SIG-M5 treated with dmso at 0.1 percent for 504 hours (cell line): ENCODE results near the gene ANKAR.
"Not testable (repeated sequence)": the region's sequence is repeated elsewhere in the genome, so short reads cannot be mapped to it uniquely, and the experiment has no call there.

ENCODE experiments used
- DNase-seq: peaks from one replicate; lab custom pipeline; 2025; ENCODE audit not compliant: unreplicated experiment; lab: John Stamatoyannopoulos, UW

The ANKAR gene

DNA sequence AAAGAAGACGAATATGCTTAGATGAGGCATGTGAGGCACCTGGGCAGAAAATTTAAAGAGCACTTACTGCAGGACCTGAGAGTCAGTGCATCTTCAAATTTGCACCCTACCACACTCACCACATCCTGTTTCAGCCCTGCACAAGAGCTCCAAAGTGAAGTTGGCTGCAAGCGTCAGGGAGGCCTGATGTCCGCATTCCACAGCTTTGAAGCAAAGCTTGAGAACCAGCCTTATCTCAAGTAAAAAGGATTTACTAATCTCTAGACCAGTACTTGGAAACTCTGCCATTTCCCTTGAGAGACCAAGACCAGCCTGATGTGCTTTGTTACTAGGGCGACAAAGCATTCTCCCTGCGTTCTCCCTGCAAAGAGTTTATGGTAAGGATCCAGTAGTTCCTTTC lies 16.6 kb upstream of the ANKAR start:
- no peak for DNase-seq

DNA sequence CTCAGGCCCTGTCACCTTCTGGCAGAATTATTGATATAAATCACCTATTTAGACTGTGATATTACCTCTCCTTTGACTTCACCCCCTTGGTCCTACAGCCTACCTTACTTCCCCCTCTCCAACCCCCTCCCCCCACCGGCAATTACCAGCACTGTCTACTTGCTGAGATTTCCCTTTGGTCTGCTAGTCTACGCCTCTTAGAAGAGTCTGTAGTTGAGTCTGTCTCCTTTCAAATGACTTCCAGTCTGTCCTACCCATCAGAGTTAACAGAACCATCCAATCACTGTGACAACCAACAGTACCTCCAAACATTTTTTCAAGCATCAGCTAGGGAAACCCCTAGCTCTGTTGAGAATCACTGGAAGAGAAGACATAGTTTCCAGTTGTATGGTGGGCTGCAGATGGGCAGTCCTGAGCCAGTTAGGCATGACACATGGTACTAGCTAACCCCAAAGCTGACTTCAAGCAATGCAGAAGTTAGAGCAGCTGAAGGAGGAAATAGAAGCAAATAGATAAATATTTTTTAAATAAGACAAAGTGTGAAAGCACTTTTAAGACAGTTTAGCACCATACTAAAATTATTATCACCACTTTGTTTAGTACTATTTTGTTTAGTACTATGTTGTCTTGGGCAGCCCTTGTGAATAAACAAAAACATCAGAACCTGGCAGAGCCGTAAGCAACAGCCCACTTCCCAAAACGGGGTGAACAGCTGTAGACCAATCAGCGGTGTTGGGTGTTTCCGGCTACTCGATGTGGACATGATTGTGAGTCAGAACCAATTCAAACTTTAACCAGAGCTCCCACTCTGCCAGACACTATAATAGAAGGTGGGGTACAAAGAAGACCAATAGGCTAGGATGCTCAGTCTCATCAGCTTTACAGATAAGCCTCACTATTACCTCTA lies 15.9 kb upstream of the ANKAR start:
- DNase-seq: peak; percentile 29

DNA sequence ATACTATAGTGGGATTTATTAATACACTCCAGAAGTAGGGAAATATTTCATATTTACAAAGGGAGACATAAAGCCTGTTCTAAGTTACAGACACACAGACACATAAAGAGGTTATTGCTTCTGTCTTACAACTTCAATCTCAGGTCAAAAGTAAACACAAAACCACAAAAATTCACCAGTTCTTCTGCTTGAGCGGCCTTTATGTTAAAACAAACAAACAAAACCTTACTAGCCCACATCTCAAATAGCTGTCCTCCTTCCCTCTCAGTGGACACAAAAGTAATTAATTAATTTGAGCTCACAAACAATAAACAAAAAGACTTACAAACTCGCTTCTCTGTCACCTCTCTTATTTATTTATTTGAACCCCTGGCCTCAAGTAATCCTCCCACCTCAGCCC lies 14.7 kb upstream of the ANKAR start:
- no peak for DNase-seq

DNA sequence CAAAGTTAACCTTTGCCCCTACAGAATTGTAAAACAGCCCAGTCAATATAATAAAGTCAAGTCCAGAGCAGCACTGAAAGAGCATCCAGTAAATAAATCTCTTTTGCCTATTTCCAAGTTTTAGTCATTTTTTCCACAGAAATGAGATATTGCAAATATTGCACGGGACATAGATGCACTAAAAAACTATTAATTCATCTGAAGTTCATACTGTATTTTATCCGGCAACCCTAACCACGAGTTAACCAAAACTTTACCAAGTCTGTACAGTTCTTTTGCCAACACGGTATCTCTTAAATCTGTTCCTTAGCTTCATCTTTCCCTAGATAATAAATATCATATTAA lies 13.7 kb upstream of the ANKAR start:
- no peak for DNase-seq

DNA sequence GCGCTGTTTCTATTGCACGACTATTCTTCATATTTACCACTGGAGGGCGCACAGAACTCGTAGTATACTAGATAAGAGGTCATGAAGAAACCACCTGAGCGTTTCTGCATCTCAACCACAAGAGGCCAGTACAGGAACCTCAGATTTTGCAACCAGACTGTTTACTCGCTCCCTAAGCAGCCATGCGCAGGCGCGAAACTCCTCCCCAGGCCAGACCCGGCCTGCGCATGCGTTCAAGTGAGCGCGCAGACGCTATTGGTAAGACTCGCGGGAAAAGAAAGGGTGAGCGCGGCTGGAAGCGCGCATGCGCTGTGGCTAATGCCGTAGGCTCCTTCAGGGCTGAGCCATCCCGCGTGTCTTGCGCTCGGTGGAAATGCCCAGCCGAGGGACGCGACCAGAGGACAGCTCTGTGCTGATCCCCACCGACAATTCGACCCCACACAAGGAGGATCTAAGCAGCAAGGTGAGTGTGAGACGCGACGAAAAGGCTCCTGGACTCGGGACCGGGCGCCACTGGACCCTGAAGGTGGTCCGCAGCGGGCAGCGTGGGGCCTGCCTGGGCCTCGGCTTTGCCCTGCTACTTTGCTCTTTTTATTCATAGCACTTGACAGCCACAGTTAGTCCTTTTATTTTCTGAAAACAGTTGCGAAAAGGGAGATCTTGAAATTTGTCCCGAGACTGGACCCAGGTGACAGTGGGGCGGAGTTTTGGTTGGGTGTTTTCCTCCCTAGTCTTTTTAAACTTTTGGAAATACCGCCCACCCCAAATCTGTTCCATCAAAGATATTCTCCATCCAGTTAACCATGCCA lies 13.1 kb upstream of the ANKAR start, which contains the start of gene ASNSD1:
Gene ASNSD1, plus strand, starts transcription at position 312 of the 809 bp plus-strand sequence. CDS start 4,674 bp downstream, outside the sequence.
- DNase-seq: peak; percentile 100

DNA sequence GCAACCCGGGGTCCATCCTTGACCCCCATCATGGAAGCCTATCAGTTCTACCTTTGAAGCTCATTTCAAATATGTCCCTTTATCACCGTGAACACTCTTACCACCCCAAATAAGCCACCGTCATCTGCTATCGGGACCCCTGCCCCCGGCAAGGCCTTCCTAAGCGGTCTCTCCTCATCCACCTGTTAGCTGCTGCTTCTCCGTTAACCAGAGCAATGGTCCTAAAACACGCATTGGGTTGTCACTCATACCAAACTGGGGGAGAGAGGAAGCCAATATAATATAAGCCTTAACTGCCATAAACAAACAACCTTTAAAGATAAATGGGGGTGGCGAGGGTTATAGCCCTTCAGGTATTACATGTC lies 12.5 kb upstream of the ANKAR start:
- DNase-seq: no peak

DNA sequence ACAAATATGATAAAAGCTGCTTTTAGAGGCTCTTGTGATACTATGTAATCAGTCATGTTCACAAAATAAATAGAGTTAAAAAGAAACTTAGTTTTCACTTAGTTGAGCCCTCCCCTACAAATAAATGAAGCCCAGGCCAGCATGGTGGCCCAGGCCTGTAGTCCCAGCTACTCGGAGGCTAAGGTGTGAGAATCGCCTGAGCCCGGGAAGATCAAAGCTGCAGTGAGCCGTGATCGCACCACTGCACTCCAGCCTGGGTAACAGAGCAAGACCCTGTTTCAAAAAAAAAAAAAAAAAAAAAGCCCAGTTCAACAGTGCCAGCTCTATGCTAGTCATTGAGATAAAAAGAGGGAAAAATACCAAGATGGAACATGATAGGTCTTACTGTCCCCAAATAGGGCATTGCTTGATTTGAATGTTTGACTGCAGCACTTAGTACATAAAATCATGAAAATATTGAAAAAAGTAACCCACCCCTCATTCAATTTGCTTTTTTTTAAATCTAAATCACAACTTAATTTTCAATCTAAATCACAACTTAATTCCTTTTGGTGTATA lies 11.7 kb upstream of the ANKAR start:
- DNase-seq: no peak

DNA sequence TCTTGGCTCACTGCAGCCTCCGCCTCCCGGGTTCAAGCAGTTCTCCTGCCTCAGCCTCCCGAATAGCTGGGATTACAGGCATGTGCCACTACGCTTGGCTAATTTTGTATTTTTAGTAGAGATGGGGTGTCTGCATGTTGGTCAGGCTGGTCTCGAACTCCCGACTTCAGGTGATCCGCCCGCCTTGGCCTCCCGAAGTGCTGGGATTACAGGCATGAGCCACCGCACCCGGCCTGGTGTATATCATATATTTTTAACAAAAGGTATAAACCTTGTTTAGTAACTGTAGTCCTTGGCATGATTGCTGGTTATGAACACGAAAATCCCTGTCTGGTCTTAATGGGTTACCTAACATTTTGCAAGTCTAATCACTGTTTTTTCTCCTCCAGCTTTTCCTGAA lies 11.2 kb upstream of the ANKAR start:
- not testable (repeated sequence) for DNase-seq

DNA sequence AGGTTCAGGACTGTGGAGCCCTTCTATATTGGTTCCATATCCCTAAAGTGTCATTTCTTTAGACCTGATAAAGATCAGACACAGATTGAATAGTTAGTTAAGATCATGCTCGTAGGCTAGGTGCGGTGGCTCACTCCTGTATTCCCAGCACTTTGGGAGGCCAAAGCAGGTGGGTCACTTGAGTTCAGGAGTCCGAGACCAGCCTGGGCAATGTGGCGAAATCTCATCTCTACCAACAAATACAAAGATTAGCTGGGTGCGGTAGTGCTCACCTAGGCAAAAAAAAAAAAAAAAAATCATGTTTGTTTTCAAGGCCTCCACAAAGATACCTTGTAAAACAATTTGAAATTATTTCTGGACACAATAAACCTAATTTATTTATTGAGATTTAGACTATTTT lies 4.6 kb upstream of the ANKAR start:
- DNase-seq: no peak

DNA sequence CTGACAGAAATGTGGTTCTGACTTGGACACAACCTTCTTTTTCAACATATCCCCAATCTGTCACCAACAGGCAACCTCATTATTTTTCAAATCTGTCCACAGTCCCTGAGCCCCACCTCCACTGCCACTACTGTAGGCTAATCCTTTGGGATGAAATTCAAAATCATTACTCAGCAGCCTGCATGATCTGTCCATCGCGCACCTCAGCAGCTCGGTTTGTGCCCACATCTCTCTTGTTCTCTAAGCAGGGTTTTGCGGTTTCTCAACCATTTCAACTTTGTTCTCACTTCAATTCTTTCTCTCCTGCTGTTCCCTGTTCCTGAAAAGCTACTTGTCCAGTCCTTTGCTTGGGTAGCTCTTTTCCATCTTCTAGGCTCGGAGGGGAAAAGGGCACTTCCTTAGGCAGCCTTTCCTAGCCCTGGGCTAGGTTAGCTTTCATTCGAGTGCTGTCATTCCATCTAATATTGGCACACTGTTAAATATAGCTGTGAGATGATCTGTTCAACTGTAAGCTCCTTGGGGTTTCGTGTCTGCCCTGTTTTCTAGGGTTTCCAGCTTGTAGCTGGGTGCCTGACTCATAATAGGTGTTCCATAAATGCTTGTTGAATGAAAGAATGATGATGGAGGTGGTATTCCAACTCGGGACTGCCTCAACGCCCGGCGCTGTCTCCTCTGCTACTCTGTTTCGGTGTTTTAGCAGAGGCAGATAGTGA lies 653 bp upstream of the ANKAR start:
- DNase-seq: no peak

DNA sequence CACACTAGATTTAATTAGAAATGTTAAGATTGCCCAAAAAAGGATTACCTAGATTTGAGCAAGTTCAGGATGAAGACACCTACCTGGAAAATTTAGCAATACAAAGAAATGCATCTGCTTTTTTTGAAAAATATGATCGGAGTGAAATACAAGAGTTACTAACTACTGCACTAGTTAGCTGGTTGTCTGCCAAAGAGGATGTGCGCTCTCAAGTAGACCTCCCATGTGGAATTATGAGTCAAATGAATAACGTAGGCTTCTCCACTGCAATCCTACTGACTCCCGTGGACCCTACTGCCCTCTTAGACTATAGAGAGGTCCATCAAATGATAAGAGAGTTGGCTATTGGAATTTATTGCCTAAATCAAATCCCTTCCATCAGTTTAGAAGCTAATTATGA lies 2.0 kb downstream of the ANKAR start:
- no peak for DNase-seq

DNA sequence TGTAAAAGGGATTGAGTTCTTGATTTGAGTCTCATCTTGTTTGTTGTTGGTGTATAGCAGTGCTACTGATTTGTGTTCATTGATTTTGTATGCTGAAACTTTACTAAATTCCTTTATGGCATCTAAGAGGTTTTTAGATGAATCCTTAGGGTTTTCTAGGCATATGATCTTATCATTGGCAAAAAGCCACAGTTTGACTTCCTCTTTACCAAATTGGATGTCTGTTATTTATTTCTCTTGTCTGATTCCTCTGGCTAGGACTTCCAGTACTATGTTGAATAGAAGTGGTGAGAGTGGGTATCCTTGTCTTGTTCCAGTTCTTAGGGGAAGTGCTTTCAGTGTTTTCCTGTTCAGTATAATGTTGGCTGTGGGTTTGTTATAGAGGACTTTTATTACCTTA lies 4.8 kb downstream of the ANKAR start:
- no peak for DNase-seq

DNA sequence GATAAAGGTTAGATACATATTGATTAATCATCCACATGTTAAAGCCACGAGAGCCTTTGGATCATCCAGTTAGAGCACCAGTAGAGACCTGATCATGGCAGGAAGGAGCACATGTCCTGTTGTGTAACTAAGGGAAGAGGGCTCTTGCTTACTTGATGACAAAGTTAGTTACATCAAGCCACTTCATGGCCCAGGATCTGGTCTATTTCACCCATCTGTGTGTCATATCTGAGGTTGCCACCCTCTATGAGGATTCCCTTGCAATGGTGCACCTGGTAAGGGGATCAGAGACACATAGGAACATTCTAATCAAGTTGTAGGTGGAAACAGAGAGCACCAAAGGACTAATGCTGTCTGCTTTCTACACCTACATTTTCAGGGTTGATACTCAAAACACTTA lies 6.7 kb downstream of the ANKAR start:
- DNase-seq: no peak

DNA sequence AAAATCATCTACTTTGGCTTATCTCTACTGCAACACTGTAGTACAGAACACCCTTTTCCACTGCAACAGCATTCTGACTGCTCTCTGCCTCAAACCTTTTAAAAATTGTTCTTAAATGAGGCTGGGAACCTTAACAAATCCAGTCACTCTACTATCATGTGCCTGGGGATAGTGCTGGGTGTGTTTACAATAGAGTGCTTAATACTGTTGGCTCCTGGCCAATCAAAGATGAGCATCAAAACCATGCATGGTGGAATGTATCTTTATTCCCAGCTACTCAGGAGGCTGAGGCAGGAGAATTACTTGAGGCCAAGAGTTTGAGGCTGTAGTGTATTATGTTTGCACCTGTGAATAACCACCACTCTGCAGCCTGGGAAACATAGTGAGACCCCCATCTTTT lies 7.4 kb downstream of the ANKAR start:
- DNase-seq: no peak

DNA sequence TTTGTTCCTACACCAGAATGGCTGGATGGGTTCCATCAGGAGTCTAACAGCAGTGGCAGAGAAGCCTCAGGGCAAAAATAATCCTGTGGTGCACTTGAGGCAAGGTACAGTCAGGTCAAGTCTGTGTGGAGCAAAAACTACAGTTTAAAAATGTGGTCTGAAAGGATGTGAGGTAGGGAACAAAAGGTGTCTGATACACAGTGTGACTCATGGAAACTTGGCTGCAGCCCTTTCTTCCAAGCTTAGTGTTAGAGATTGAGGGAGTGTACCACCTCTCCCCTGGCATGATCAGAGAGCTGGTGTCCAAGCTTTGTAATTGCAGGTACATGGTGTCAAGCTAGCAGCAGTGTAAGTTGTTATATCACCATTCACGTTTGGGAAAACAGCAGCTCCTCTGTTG lies 8.9 kb downstream of the ANKAR start:
- no peak for DNase-seq

DNA sequence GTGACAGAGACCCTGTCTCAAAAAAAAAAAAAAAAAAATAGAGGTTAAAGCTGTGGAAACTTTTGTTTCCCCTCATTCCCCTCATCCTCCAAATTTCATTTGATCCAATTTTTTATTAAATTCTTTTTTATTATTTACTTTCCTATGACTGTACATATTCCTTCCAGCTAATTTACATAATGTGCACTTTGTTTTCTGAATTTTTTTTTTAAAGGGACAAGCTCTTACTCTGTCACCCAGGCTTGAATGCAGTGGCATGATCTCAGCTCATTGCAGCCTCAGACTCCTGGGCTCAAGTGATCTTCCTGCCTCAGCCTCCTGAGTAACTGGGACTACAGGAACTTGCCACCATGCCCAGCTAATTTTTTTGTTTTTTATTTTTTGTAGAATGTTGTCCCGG lies 10.3 kb downstream of the ANKAR start:
- no peak for DNase-seq

DNA sequence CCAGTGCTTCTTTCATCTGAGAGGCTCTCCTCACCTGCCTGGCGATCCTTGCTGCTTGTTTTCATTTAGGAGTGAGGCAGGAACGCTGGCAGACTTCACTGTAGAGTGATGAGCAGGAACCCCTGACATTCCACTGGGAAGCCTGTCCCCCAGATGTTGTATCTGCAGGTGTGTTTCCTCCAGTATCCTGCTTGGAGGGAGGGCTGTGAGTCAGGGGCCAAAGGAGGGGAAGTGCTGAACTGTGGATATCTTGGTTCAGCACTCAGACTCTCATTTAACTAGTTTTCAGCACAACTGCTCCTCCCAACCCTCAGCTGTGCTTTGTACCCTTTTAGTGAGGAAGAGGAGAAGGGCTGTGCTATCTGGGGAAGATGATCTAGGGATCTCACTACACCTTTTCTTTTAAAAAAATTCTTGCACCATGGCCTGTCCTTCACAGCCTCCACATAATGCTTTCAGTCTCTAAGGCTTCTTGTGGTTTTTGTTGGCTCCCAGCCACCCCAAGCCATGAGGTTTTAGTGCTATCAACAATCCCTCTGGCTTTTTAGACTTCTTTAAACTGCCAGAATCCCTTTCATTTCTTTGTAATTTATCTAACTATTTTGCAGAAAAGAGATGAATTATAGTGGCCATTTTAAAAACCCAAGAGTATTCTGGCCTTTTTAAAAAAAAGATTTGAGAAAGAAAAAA lies 11.2 kb downstream of the ANKAR start:
- DNase-seq: no peak

DNA sequence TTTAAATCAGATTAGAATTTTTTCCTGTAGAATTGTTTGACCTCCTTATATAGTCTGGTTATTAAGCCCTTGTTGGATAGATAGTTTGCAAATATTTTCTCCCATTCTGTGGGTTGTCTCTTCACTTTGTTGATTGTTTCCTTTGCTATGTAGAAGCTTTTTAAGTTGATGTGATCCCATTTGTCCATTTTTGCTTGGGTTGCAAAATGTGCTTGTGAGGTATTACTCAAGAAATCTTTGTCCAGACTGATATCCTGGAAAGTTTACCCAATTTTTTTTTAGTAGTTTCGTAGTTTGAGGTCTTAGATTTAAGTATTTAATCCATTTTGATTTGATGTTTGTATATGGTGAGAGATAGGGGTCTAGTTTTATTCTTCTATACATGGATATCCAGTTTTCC lies 13.3 kb downstream of the ANKAR start:
- not testable (repeated sequence) for DNase-seq

DNA sequence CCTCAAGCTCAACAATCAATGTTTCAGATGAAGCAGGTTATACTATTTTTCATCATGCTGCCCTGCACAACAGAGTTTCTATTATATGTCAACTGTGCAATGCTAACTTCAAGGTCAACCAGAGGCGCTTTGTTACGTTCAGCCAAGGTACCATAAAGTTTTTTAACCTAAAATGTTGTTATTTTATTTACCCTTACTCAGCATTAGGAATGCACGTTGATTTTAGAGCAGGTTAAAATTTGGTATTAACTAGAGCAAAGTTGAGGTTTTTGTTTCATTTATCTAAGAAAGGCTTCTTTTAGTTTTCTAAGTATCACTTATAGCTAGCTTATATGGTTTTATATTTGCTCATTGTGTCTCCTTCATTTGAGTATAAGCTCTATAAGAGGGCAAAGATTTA lies 21.8 kb downstream of the ANKAR start:
- DNase-seq: no peak

DNA sequence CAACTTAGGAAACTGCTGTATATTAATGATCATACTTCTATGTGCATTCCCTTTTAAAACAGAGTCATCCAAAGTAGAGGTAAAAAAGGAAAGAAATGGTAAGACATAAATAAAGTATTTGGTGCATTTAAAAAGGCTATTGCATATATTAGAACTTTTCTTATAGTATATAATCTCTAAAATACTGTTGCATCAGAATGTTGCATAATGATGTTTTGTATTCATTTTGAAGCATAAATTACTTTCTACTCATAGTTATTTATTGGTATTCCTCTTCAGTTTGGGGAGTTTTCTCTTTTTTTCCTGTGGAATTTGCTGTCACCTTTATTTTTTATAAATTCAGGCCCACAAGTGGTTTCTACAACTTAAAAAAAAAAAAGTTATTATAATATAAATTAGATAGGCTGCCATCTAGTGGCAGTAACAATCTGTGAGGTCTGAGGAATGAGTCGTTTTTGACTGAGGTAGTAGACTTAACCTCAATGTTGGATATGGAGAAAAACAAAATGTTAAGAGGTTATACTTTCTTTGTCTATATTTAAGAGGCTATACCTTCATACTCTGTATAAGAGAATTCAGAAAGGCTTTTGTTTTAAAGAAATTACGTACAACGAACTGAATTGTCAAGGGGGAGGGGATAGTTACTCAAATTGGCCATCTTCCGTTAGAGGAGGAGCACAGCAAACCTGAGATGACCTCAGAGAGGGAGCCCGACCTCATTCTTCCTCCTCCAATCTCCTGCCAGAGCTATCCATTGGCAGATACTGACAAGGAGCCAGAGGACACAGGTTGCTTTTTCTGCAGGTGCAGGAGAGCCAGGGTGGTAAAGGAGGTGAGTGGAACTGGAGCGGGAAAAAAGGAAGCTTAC lies 23.8 kb downstream of the ANKAR start:
- peak; percentile 41 for DNase-seq
